Skin of body (tissue), 1 donor: Measurements from ENCODE around the gene PRKN. TPM values are rescaled to one million over a fixed set of nuclear protein-coding genes. Genes with fewer than 3 reads are reported as not detected.

Source experiments
- total RNA-seq: library from RNA; depleted of rRNA; stranded (reverse); fragments of >200 nt; gene quantifications from one replicate; pipeline ENCODE4 v1.2.3, GENCODE V29; 2014

The PRKN gene
- total RNA-seq, 1 donor from 2014 or later = 5.2 TPM

Other genes with a start within 250 kb of the PRKN start
- 5.5 TPM for gene PACRG, start 208 bp upstream of the PRKN start, total RNA-seq